IPS-18a (cell line): ENCODE data around the gene ZNG1F.
"Not testable (repeated sequence)": the region's sequence is repeated elsewhere in the genome, so short reads cannot be mapped to it uniquely, and the experiment has no call there.

Source experiments
- H3K27ac ChIP-seq: one replicate; pipeline ENCODE4 v1.5.1; 2013; ENCODE audit warnings: low read length
- H3K27me3 ChIP-seq: one replicate; pipeline ENCODE4 v1.6.1; 2013; ENCODE audit warnings: mild to moderate bottlenecking, low read length; ENCODE audit not compliant: control insufficient read depth, insufficient read depth
- H3K36me3 ChIP-seq: one replicate; pipeline ENCODE4 v1.6.1; 2013; ENCODE audit warnings: low read depth, low read length; ENCODE audit not compliant: control insufficient read depth
- H3K4me1 ChIP-seq: one replicate; pipeline ENCODE4 v1.6.1; 2013; ENCODE audit warnings: low read depth, low read length; ENCODE audit not compliant: control insufficient read depth
- H3K4me3 ChIP-seq: one replicate; pipeline ENCODE4 v1.5.1; 2013; ENCODE audit warnings: low read length
- H3K9ac ChIP-seq: one replicate; pipeline ENCODE4 v1.6.1; 2013; ENCODE audit warnings: mild to moderate bottlenecking, low read length, moderate library complexity
- H3K9me3 ChIP-seq: one replicate; pipeline ENCODE4 v1.6.1; 2013; ENCODE audit warnings: low read depth, low read length; ENCODE audit not compliant: control insufficient read depth

The ZNG1F gene

GRCh38 chr9:41090922-41091321 is 98.2 kb downstream of the ZNG1F start:
- H3K9me3 ChIP-seq, H3K36me3 ChIP-seq, H3K4me1 ChIP-seq, H3K27ac ChIP-seq, H3K9ac ChIP-seq, H3K4me3 ChIP-seq: not testable (repeated sequence)
- peaks cover 60% of the 10 kb centered on the region for H3K27me3 ChIP-seq

DNA sequence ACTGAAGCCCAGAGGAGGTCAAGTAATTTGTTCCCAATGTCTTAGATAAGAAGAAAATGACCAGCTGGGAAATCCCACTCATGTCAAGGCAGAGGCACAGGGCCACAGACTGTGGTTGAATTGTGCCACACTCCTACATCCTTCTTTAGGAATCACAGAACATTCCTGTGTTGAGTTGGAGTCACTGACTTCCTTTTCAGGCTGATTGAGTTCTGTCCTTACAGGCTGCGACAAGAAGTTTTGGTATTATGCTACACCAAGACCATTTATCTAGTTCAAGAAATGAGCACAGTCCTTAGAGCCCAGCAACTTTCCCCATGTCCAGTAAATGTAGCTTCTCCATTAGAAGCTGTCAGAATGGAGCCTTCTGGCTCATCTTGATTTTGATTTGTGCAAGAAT is 98.7 kb downstream of the ZNG1F start:
- H3K27ac ChIP-seq, result not testable (repeated sequence)

DNA sequence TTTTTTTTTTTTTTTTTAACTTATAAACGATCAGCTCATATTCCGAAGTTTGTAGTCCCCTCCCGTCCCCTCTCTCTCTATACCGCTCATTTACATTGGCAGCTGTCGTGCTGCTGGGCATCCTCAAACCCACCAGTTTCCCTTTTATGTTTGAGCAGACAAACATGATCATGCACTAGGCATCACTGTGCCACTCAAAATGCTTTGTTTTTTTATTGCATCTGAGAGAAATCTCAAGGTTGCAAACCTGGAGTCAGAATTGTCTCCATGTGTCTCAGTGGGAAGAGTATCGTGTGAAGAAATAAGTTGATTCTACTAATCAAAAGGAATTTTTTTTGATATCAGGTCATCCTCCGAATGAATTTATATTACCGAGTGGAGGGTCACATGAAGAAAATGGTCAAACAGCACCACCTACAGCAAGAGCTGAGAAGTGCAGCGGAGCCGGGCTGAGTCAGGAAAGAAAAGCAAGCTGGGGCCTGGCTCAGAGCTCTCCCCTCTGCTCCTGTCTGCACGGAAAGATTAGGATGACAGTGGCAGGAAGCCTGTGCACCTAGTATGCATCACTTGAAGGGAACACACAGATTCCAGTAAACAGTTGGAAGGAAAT is 100.6 kb downstream of the ZNG1F start:
- not testable (repeated sequence) for H3K4me3 ChIP-seq, H3K4me1 ChIP-seq, H3K36me3 ChIP-seq, H3K9ac ChIP-seq, H3K9me3 ChIP-seq, H3K27ac ChIP-seq
- H3K27me3 ChIP-seq, result peaks cover 76% of the 10 kb centered on the region

More for the DNA sequence above, 98.7 kb downstream of the ZNG1F start:
- H3K4me1 ChIP-seq, H3K36me3 ChIP-seq, H3K9ac ChIP-seq, H3K9me3 ChIP-seq, H3K4me3 ChIP-seq: not testable (repeated sequence)
- peaks cover 65% of the 10 kb centered on the region for H3K27me3 ChIP-seq

GRCh38 chr9:41087929-41088328 is 101.2 kb downstream of the ZNG1F start:
- H3K27me3 ChIP-seq, result peaks cover 79% of the 10 kb centered on the region
- H3K4me3 ChIP-seq, H3K4me1 ChIP-seq, H3K9me3 ChIP-seq, H3K36me3 ChIP-seq, H3K27ac ChIP-seq, H3K9ac ChIP-seq: not testable (repeated sequence)

DNA sequence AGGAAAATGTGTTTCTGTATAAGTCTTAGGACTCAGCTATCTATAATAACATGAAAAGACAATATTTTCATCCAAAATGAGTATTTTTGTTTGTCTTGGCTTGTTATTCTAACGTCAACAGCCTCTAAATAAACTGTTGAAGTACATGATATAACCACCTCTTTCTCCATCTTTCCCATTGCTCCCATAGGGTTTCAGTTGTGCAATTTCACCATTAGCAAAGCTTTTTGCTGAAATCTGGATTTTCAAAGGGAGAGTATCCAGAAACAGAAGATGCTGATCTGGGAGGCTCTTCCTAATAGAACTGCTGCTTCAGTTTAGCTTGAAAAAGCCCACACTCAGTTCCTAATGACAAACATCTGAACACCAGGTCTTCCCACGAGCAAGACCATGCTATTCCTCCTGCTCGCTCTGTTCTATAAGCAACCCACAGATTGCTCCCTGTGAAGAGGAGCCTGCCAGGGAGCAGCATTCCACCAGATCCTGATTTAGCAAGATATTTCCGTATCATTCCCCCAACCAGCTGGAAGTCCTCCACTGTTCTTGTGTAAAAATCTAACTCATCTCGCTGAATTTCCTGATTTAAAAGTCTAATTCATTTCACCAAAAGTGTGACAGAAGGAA is 101.8 kb downstream of the ZNG1F start:
- not testable (repeated sequence) for H3K9ac ChIP-seq, H3K9me3 ChIP-seq, H3K4me3 ChIP-seq, H3K36me3 ChIP-seq, H3K4me1 ChIP-seq, H3K27ac ChIP-seq
- peaks cover 82% of the 10 kb centered on the region for H3K27me3 ChIP-seq

- H3K4me3 ChIP-seq, H3K9ac ChIP-seq, H3K27ac ChIP-seq, H3K36me3 ChIP-seq, H3K4me1 ChIP-seq, H3K9me3 ChIP-seq: not testable (repeated sequence)
- H3K27me3 ChIP-seq, result peaks cover 86% of the 10 kb centered on the region
These were observed 102.4 kb downstream of the ZNG1F start for GRCh38 chr9:41086685-41087084.

- H3K4me3 ChIP-seq, H3K27ac ChIP-seq, H3K4me1 ChIP-seq, H3K9me3 ChIP-seq, H3K36me3 ChIP-seq, H3K9ac ChIP-seq: not testable (repeated sequence)
- H3K27me3 ChIP-seq, result peaks cover 82% of the 10 kb centered on the region
These were observed 102.9 kb downstream of the ZNG1F start for GRCh38 chr9:41086215-41086614.

- not testable (repeated sequence) for H3K4me1 ChIP-seq, H3K27ac ChIP-seq, H3K36me3 ChIP-seq, H3K9me3 ChIP-seq, H3K4me3 ChIP-seq, H3K9ac ChIP-seq
- H3K27me3 ChIP-seq, result peaks cover 77% of the 10 kb centered on the region
These were observed 106.8 kb downstream of the ZNG1F start for GRCh38 chr9:41082358-41082757.
